Renal cortex interstitium (tissue), 11 donors: ENCODE results near the gene CAPS. TPM values are rescaled to one million over a fixed set of nuclear protein-coding genes. Genes with fewer than 3 reads are reported as not detected.

Source experiments
- DNase-seq, 11 donors: peaks; one replicate each; pipeline ENCODE4 v3.0.0-alpha.2; 2013; ENCODE audit warnings: low read depth in 9 of 11, low spot score in 4 of 11; ENCODE audit errors: extremely low read depth in 1 of 11
- polyA plus RNA-seq, 3 donors: library from polyadenylated mRNA; unstranded; fragments of 120-200 nt; gene quantifications; one replicate each; pipeline ENCODE4 v1.2.1, GENCODE V29; 2013; ENCODE audit not compliant: insufficient read length in 3 of 3

CAPS gene
- polyA plus RNA-seq, 3 donors, result 16.6 to 43.9 (median 29.6) TPM

- DNase-seq, result peak in 1 of 11 donors; percentile 51
These were observed 12.8 kb downstream of the CAPS start for GRCh38 chr19:5926641-5927440.

GRCh38 chr19:5927441-5927821, 13.4 kb downstream of the CAPS start:
- no peak for DNase-seq

GRCh38 chr19:5929179-5929578, 15.1 kb downstream of the CAPS start:
- no peak for DNase-seq

- DNase-seq, result no peak
These were observed 15.6 kb downstream of the CAPS start for GRCh38 chr19:5929625-5930024.

- no peak for DNase-seq
These were observed 17.2 kb downstream of the CAPS start for GRCh38 chr19:5931251-5931650.

DNA sequence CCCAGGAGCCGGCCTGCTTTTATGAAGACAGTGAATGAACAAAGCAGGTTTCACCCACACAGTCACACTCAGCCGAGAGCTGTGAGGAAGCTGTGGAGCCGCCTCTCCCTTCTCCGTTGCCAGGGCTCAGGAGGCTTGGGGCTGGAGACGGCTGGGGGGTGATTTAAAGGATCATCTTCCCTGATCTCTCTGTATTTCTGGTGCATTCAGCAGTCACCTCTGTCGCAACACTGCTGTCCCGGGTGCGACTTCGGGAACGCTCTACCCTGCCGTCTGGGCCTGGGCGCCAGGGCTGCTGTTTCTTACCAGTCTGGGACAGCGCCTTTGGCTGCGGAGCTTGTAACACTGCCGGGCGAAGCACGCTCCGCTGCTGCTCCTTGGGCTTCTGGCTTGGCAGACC, 18.1 kb downstream of the CAPS start:
- no peak for DNase-seq

GRCh38 chr19:5932609-5933262, 18.7 kb downstream of the CAPS start:
- no peak for DNase-seq

DNA sequence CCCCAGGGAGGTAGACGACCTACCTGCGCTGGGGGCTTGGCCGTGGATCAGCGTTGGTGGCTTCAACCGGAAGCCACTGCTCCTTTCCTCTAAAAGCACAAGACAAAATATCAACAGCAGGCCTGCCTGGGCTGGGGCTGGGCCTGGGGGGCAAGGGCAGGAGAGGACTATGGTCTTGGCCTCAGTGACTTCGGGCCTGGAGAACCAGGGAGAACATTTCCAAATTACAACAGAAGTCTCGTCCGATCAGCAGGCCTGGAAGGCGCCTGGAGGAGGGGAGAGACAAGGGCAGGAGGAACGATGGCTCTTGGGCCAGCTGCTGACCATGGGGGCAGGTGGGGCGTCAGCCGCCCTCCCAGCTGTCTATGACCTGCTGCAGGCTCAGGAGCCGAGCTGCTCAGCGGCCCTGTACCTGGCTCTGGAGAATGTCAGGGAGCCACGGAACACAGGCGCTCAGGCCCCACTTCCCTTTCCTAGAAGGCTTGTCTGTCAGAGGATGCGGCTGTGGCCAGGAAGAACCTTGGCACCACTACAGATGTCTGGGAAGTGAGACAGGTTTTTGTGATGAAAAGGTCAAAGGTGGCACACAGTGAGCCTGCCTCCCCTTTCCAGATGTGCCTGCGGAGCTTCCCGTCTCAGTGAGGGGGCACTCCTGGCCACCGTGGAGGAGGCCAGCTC, 19.5 kb downstream of the CAPS start:
- no peak for DNase-seq

GRCh38 chr19:5934069-5934401, 20.0 kb downstream of the CAPS start:
- no peak for DNase-seq

DNA sequence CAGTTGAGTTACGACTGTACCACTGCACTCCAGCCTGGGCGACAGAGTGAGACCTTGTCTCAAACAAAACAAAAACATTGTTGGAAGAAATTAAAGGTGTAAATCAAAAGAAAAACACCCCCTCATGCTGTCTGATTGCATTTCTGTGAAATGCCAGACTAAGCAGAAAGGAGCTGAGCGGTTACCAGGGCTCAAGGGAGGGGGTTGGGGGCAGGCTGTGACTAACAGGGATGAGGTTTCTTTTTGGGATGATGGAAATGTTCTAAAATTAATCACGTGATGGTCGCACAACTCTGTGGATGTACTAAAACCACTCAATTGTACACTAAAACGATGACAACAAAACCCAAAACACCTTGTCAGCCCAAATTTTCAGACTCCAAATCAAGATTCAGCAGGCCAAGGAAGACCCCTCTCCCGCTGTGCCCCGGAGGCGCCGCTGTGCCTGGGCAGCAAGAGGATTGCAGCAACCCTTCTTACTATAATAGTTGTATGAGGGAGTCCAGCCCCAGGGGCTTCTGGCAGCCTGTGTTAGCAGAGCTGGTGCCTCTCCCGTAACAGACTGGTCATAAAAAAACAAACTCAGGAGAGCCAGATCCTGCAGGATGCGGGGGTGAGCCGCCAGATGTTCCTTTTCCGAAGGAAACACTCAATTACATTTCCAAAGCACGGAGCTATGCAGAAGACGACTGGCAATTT, 20.9 kb downstream of the CAPS start:
- DNase-seq, result peak in 1 of 11 donors; percentile 69

- DNase-seq, result no peak
These were observed 21.6 kb downstream of the CAPS start for GRCh38 chr19:5935473-5936291.

- no peak for DNase-seq
These were observed 22.2 kb downstream of the CAPS start for GRCh38 chr19:5936292-5936592.

DNA sequence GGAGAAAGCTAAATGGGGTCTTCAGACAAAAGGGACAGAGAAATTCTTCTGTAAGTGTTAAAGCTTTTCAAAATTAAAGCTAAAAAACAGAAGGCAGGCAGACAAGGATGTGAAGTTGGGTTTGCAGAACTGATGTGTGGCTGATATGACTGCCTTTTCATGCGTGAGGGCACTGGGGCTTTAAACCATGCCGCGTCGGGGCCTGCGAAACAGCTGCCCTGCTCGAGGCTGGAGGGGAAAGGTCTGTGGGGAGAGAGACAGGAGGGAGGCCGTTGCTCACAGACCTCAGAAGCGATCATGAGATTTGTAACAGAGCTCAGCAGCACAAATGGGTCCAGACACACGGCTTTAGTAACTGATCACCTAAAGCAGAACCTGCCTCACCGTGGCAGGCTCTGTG, 23.5 kb downstream of the CAPS start:
- no peak for DNase-seq

- no peak for DNase-seq
These were observed 26.5 kb downstream of the CAPS start for GRCh38 chr19:5940260-5941208.

- no peak for DNase-seq
These were observed 27.6 kb downstream of the CAPS start for GRCh38 chr19:5941673-5942072.

GRCh38 chr19:5943045-5943444, 29.0 kb downstream of the CAPS start:
- no peak for DNase-seq

DNA sequence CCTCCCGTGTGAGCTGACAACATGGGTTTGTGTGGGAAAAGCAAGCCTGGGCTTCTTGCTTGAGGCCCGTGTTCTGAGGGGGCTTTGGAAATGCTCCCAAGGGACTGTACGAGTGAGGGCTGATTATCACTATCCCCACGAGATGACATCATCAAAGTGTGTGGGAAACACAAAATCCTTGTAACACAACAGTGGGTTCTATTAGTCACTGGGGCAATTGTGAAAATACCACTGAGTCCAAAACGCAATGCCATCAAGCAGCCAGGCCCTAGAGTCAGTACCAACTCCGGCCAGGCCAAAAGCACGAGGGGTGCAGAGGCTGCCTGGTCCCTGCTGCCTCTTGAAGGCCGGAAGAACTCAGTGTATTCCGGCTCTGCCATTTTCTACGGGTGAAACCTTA, 29.6 kb downstream of the CAPS start:
- DNase-seq, result no peak

GRCh38 chr19:5947435-5947834, 33.4 kb downstream of the CAPS start:
- no peak for DNase-seq
